HEK293T (cell line): ENCODE results near the gene NWD2.

Experiments
- CTCF ChIA-PET: fragments of 350-600 bp; formaldehyde crosslinking; extraction: SDS; loops from one replicate; lab custom pipeline; 2021; ENCODE audit warnings: antibody characterized with exemption, inconsistent platforms; lab: Yijun Ruan, JAX
- POLR2A ChIA-PET: fragments of 350-600 bp; formaldehyde crosslinking; extraction: SDS; loops from one replicate; lab custom pipeline; 2020; ENCODE audit warnings: antibody characterized with exemption, inconsistent platforms; lab: Yijun Ruan, JAX
- DNase-seq: peaks from one replicate; pipeline ENCODE4 v3.0.0; 2012; ENCODE audit warnings: mixed read lengths; ENCODE audit errors: extremely low spot score
- ARNT ChIP-seq: fragments of 450-650 bp; IDR thresholded peaks from 2 replicates; pipeline ENCODE4 v1.6.1; 2017; ENCODE audit warnings: mild to moderate bottlenecking
- BHLHE40 ChIP-seq: fragments of 450-650 bp; IDR thresholded peaks from 2 replicates; pipeline ENCODE4 v1.6.1; 2016; ENCODE audit warnings: mild to moderate bottlenecking, moderate library complexity, borderline replicate concordance
- CTBP1 ChIP-seq: fragments of 450-650 bp; IDR thresholded peaks from 2 replicates; pipeline ENCODE4 v1.6.1; 2016; ENCODE audit warnings: borderline replicate concordance
- ELF4 ChIP-seq: fragments of 450-650 bp; IDR thresholded peaks from 2 replicates; pipeline ENCODE4 v1.6.1; 2017; ENCODE audit warnings: antibody characterized with exemption
- FOXA1 ChIP-seq: fragments of 450-650 bp; IDR thresholded peaks from 2 replicates; pipeline ENCODE4 v1.6.1; 2016; ENCODE audit warnings: mild to moderate bottlenecking
- FOXK2 ChIP-seq: fragments of 450-650 bp; IDR thresholded peaks from 2 replicates; pipeline ENCODE4 v1.6.1; 2016; ENCODE audit warnings: mild to moderate bottlenecking
- FOXM1 ChIP-seq: fragments of 450-650 bp; IDR thresholded peaks from 2 replicates; pipeline ENCODE4 v1.6.1; 2017; ENCODE audit warnings: mild to moderate bottlenecking, borderline replicate concordance
- HDGF ChIP-seq: fragments of 450-650 bp; IDR thresholded peaks from 2 replicates; pipeline ENCODE4 v1.6.1; 2017; ENCODE audit warnings: antibody characterized with exemption, borderline replicate concordance
- L3MBTL2 ChIP-seq: fragments of 450-650 bp; conservative IDR thresholded peaks from 2 replicates; pipeline ENCODE4 v1.6.1; 2016; ENCODE audit warnings: mild to moderate bottlenecking
- LEF1 ChIP-seq: fragments of 450-650 bp; IDR thresholded peaks from 2 replicates; pipeline ENCODE4 v1.6.1; 2017; ENCODE audit warnings: mild to moderate bottlenecking, borderline replicate concordance
- NFRKB ChIP-seq: fragments of 450-650 bp; IDR thresholded peaks from 2 replicates; pipeline ENCODE4 v1.6.1; 2016; ENCODE audit warnings: mild to moderate bottlenecking, moderate library complexity
- PKNOX1 ChIP-seq: fragments of 450-650 bp; IDR thresholded peaks from 2 replicates; pipeline ENCODE4 v1.6.1; 2016
- SP1 ChIP-seq: fragments of 450-650 bp; IDR thresholded peaks from 2 replicates; pipeline ENCODE4 v1.6.1; 2017
- SUZ12 ChIP-seq: fragments of 450-650 bp; IDR thresholded peaks from 2 replicates; pipeline ENCODE4 v1.6.1; 2016; ENCODE audit warnings: mild to moderate bottlenecking
- TARDBP ChIP-seq: fragments of 450-650 bp; IDR thresholded peaks from 2 replicates; pipeline ENCODE4 v1.6.1; 2016
- ZNF384 ChIP-seq: fragments of 450-650 bp; IDR thresholded peaks from 2 replicates; pipeline ENCODE4 v1.6.1; 2016

Gene NWD2

GRCh38 chr4:37475776-37476175 is 231.2 kb downstream of the NWD2 start:
- no peak for DNase-seq
- ChIA-PET CTCF (no interaction called here), POLR2A (no interaction called here)
- no peak for TF ChIP-seq BHLHE40
- TF ChIP-seq LEF1, result no peak
- no peak for TF ChIP-seq NFRKB
- TF ChIP-seq HDGF, result no peak

DNA sequence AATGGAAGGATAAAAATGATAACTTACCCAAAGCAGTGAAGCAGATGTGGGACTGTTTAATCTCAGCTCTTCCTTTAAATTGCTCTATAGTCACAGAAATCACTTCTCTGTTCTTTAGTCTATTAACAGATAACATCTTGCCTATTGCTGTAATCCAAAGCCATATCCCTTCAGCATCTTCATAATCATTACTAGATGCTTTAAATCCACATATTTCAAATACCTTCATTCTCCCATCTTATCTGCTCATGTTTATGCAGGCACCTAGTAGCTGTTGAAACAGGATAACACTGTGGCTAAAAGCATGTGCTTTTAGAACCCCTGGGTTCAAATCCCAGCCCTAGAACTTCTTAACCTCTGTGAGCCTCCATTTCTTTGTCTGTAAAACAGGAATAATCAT is 231.7 kb downstream of the NWD2 start:
- CTCF ChIA-PET, result no interaction called here
- no peak for DNase-seq
- no peak for TF ChIP-seq TARDBP
- TF ChIP-seq NFRKB, result no peak
- no peak for TF ChIP-seq SP1
- TF ChIP-seq FOXM1, result no peak
- TF ChIP-seq BHLHE40, result no peak
- no peak for TF ChIP-seq ZNF384
- TF ChIP-seq SUZ12, result no peak
- no peak for TF ChIP-seq LEF1
- no peak for TF ChIP-seq L3MBTL2
- no peak for TF ChIP-seq HDGF
- TF ChIP-seq ELF4, result no peak
- no peak for TF ChIP-seq CTBP1
- TF ChIP-seq FOXK2, result no peak
- no peak for TF ChIP-seq PKNOX1
- TF ChIP-seq ARNT, result no peak
- TF ChIP-seq FOXA1, result no peak
- POLR2A ChIA-PET, result no interaction called here

- POLR2A ChIA-PET, result no interaction called here
- no peak for DNase-seq
- TF ChIP-seq L3MBTL2, result no peak
- TF ChIP-seq PKNOX1, result no peak
- TF ChIP-seq SP1, result no peak
- no peak for TF ChIP-seq HDGF
- TF ChIP-seq NFRKB, result no peak
- TF ChIP-seq TARDBP, result no peak
- no peak for TF ChIP-seq FOXA1
- no peak for TF ChIP-seq FOXK2
- TF ChIP-seq ARNT, result no peak
- no peak for TF ChIP-seq FOXM1
- no peak for TF ChIP-seq SUZ12
- no peak for TF ChIP-seq BHLHE40
- no peak for TF ChIP-seq ZNF384
- no peak for TF ChIP-seq CTBP1
- TF ChIP-seq ELF4, result no peak
- no peak for TF ChIP-seq LEF1
- CTCF ChIA-PET, result no interaction called here
Measured at GRCh38 chr4:37476691-37477090, 232.1 kb downstream of the NWD2 start.

- no peak for TF ChIP-seq HDGF
- no peak for TF ChIP-seq TARDBP
- no peak for TF ChIP-seq ZNF384
- no peak for TF ChIP-seq L3MBTL2
- no peak for TF ChIP-seq FOXM1
- no peak for TF ChIP-seq SP1
- CTCF ChIA-PET, result no interaction called here
- no peak for DNase-seq
- POLR2A ChIA-PET, result no interaction called here
Measured at GRCh38 chr4:37477126-37477525, 232.6 kb downstream of the NWD2 start.

DNA sequence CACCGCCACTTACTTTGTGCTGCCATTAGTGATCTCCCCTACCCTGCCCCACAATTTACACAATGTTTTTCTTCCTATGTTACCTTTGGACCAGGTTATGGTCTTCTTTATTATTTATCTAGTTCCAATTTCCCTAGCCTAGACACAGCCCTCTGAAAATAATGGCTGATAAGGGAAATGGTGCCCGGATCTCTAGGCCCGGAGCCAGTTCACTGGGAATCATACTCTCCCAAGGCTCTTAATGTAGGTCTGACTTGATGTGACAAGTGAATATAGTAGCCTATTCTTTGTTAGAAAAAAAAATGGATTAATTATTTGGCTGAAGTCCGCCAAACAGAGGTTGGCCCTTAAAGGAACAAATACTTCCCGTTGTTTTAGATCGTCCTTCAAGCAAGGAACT is 233.6 kb downstream of the NWD2 start:
- DNase-seq, result no peak
- POLR2A ChIA-PET, result no interaction called here
- CTCF ChIA-PET, result no interaction called here
- TF ChIP-seq FOXK2 (no peak), SP1 (no peak), ELF4 (no peak), LEF1 (no peak), BHLHE40 (no peak), ZNF384 (no peak), NFRKB (no peak), TARDBP (no peak)

GRCh38 chr4:37480509-37480908 is 236.0 kb downstream of the NWD2 start:
- DNase-seq, result no peak
- ChIA-PET CTCF (no interaction called here), POLR2A (no interaction called here)
- no peak for TF ChIP-seq FOXK2
- no peak for TF ChIP-seq TARDBP
- no peak for TF ChIP-seq ELF4
- TF ChIP-seq NFRKB, result no peak
- no peak for TF ChIP-seq FOXM1
- no peak for TF ChIP-seq LEF1
- TF ChIP-seq CTBP1, result no peak
- TF ChIP-seq FOXA1, result no peak
- TF ChIP-seq ARNT, result no peak
- no peak for TF ChIP-seq PKNOX1
- TF ChIP-seq ZNF384, result no peak
- TF ChIP-seq SP1, result no peak
- TF ChIP-seq BHLHE40, result no peak
- no peak for TF ChIP-seq HDGF
- TF ChIP-seq L3MBTL2, result no peak
- no peak for TF ChIP-seq SUZ12

DNA sequence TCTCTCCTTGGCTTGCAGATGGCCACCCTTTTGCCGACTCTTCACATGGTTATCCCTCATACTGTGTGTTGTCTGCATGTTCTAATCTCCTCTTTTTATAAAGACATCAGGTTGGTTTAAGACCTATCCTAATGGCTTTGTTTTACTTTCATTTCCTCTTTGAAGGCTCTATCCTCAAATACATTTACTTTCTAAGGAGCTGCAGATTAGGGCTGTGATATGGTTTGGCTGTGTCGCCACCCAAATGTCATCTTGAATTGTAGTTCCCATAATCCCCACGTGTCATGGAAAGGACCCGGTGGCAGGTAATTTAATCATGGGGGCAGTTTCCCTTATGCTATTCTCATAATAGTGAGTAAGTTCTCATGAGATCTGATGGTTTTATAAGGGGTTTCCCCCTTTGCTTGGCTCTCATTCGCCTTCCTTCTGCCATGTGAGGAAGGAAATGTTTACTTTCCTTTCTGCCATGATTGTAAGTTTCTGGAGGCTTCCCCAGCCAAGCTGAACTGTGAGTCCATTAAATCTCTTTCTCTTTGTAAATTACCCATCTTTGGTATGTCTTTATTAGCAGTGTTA is 237.1 kb downstream of the NWD2 start:
- ChIA-PET POLR2A (no interaction called here), CTCF (no interaction called here)
- DNase-seq, result no peak
- TF ChIP-seq BHLHE40 (no peak), ELF4 (no peak), SP1 (no peak)
